Neural cell (in vitro differentiated cells): ENCODE measurements around the gene PKHD1. TPM values are rescaled to one million over a fixed set of nuclear protein-coding genes. Genes with fewer than 3 reads are reported as not detected.

ENCODE experiments used
- H2AFZ ChIP-seq: fragments of 200-600, 300-800 bp; sonication (generic), shearing (Covaris generic); 2 replicates; pipeline ENCODE4 v1.6.0; 2014; ENCODE audit warnings: low read depth, mild to moderate bottlenecking, antibody characterized with exemption, low read length, moderate library complexity
- H3F3A ChIP-seq: fragments of 200-600 bp; shearing (Covaris generic); 2 replicates; pipeline ENCODE4 v1.6.1; 2016; ENCODE audit warnings: mild to moderate bottlenecking, moderate library complexity, mixed read lengths, antibody characterized with exemption, low read length; ENCODE audit not compliant: insufficient read depth, poor library complexity, severe bottlenecking
- H3K27ac ChIP-seq: fragments of 200-600, 300-800 bp; sonication (generic), shearing (Covaris generic); 2 replicates; pipeline ENCODE4 v1.5.1; 2014; ENCODE audit warnings: mild to moderate bottlenecking, low read length, moderate library complexity
- H3K27me3 ChIP-seq: fragments of 300-800, 200-600 bp; sonication (generic), shearing (Covaris generic); 2 replicates; pipeline ENCODE4 v1.6.0; 2014; ENCODE audit warnings: mild to moderate bottlenecking, low read depth, low read length, moderate library complexity; ENCODE audit not compliant: insufficient read depth
- H3K36me3 ChIP-seq: fragments of 300-800, 200-600 bp; sonication (generic), shearing (Covaris generic); 2 replicates; pipeline ENCODE4 v1.5.1; 2014; ENCODE audit warnings: mild to moderate bottlenecking, antibody characterized with exemption, low read length, moderate library complexity; ENCODE audit not compliant: insufficient read depth
- H3K4me2 ChIP-seq: fragments of 300-800, 200-600 bp; sonication (generic), shearing (Covaris generic); 2 replicates; pipeline ENCODE4 v1.6.0; 2014; ENCODE audit warnings: mild to moderate bottlenecking, low read length
- H3K4me3 ChIP-seq: fragments of 300-800, 200-600 bp; sonication (generic), shearing (Covaris generic); 2 replicates; pipeline ENCODE4 v1.5.1; 2014; ENCODE audit warnings: mild to moderate bottlenecking, low read length, moderate library complexity
- H3K79me2 ChIP-seq: fragments of 200-600 bp; shearing (Covaris generic); replicated peaks from 2 replicates; pipeline ENCODE4 v1.6.0; 2014; ENCODE audit warnings: mild to moderate bottlenecking, low read length, moderate library complexity; ENCODE audit not compliant: insufficient read depth
- H3K9ac ChIP-seq: fragments of 300-800, 200-600 bp; sonication (generic), shearing (Covaris generic); 2 replicates; pipeline ENCODE4 v1.6.1; 2016; ENCODE audit warnings: mild to moderate bottlenecking, low read length, mixed read lengths
- H3K9me2 ChIP-seq: fragments of 200-600 bp; shearing (Covaris generic); 2 replicates; pipeline ENCODE4 v1.6.1; 2016; ENCODE audit warnings: mild to moderate bottlenecking, low read length, mixed read lengths; ENCODE audit not compliant: insufficient read depth
- H3K9me3 ChIP-seq: fragments of 200-600, 300-800 bp; sonication (generic), shearing (Covaris generic); 2 replicates; pipeline ENCODE4 v1.6.1; 2016; ENCODE audit warnings: mild to moderate bottlenecking, mixed run types, low read length, moderate library complexity, mixed read lengths
- H4K20me1 ChIP-seq: fragments of 200-600 bp; shearing (Covaris generic); 2 replicates; pipeline ENCODE4 v1.6.1; 2016; ENCODE audit warnings: mild to moderate bottlenecking, mixed run types; ENCODE audit not compliant: insufficient read depth
- EP300 ChIP-seq: fragments of 450-650 bp; conservative IDR thresholded peaks from 2 replicates; pipeline ENCODE4 v1.6.1; 2014; ENCODE audit warnings: antibody characterized with exemption, mild to moderate bottlenecking, moderate library complexity; ENCODE audit not compliant: poor library complexity, severe bottlenecking
- EZH2 ChIP-seq: fragments of 200-600, 300-800 bp; shearing (Covaris generic), sonication (generic); IDR thresholded peaks from 2 replicates; pipeline ENCODE4 v1.6.1; 2014; ENCODE audit warnings: antibody characterized with exemption, low read length, borderline replicate concordance, mild to moderate bottlenecking; ENCODE audit not compliant: insufficient read depth, poor library complexity, severe bottlenecking
- MXI1 ChIP-seq: fragments of 450-650 bp; conservative IDR thresholded peaks from 2 replicates; pipeline ENCODE4 v1.6.1; 2014; ENCODE audit warnings: antibody characterized with exemption, mild to moderate bottlenecking; ENCODE audit not compliant: poor library complexity, severe bottlenecking
- POLR2AphosphoS5 ChIP-seq: IDR thresholded peaks from 2 replicates; pipeline ENCODE4 v1.6.1; 2012
- RAD21 ChIP-seq: fragments of 450-650 bp; conservative IDR thresholded peaks from 2 replicates; pipeline ENCODE4 v1.6.1; 2014; ENCODE audit warnings: antibody characterized with exemption, mild to moderate bottlenecking, moderate library complexity
- SMC3 ChIP-seq: fragments of 450-650 bp; conservative IDR thresholded peaks from 2 replicates; pipeline ENCODE4 v1.6.1; 2014; ENCODE audit warnings: antibody characterized with exemption, mild to moderate bottlenecking, moderate library complexity; ENCODE audit not compliant: poor library complexity
- TAF1 ChIP-seq: IDR thresholded peaks from 2 replicates; pipeline ENCODE4 v1.6.1; 2012; ENCODE audit warnings: low read depth
- polyA plus RNA-seq: library from polyadenylated mRNA; depleted of rRNA; stranded (reverse); fragments of >200 nt; gene quantifications from 2 replicates; pipeline ENCODE4 v1.2.3, GENCODE V29; 2014
- TF ChIP-seq, protein P1 (sequence below): IDR thresholded peaks from 2 replicates; pipeline ENCODE4 v1.6.1; 2012; ENCODE audit warnings: borderline replicate concordance
- TF ChIP-seq, protein P2 (sequence below): fragments of 450-650 bp; IDR thresholded peaks from 2 replicates; pipeline ENCODE4 v1.5.1; 2014; ENCODE audit warnings: antibody characterized with exemption, mild to moderate bottlenecking, moderate library complexity; ENCODE audit not compliant: poor library complexity, severe bottlenecking

The PKHD1 gene
- polyA plus RNA-seq, 1 donor from 2014 or later, result not detected

DNA sequence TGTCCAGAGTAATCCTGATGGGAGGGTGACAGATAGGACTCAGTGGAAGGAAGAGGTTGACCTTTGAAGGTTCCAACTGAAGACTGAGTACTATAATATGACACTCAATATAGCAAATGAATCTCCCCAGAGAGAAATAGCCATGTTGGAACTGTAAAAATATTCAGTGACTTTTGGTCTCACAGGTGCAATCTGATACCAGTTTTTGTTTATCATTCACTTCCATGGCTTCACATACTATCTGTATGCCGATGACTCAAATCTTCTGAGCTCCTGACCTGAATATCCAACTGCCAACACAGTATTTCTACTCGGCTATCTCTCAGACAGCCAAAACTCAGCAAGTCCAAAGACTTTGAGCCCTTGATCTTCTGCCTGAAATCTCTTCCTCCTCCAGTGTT, 21.8 kb upstream of the PKHD1 start:
- H3F3A ChIP-seq, result no peaks in the 10 kb centered on the region
- H3K9me2 ChIP-seq, result no peaks in the 10 kb centered on the region
- H4K20me1 ChIP-seq, result no peaks in the 10 kb centered on the region
- no peak overlapping the region for H3K4me2 ChIP-seq
- TF ChIP-seq POLR2AphosphoS5, result no peak
- TF ChIP-seq EZH2, result no peak
- H3K36me3 ChIP-seq, result no peaks in the 10 kb centered on the region
- H3K9ac ChIP-seq, result no peak overlapping the region
- no peak overlapping the region for H3K4me3 ChIP-seq
- no peaks in the 10 kb centered on the region for H3K9me3 ChIP-seq
- no peak overlapping the region for H3K27ac ChIP-seq
- H2AFZ ChIP-seq, result no peak overlapping the region
- H3K27me3 ChIP-seq, result no peaks in the 10 kb centered on the region
- H3K79me2 ChIP-seq, result no peaks in the 10 kb centered on the region

DNA sequence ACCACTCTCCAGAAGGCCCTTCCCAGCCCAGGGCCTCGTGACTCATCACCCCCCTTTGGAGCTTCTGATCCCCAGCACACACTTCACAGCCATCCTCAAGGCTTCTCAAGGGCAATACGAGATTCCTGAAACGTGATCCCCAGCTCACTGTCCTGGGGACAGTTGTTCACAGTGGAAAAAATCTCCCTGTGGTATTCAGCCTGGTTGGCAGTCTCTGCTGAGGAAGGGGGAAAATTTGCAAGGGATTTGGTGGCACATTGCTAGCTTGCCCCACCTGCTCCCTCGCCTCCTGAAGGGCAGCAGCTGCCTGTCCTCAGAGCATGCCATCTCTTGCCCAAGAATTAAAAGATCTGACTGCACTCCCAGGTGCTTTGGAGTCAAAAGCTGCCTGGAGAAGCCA, 20.7 kb upstream of the PKHD1 start:
- no peak overlapping the region for H3K4me2 ChIP-seq
- TF ChIP-seq MXI1 (no peak), EP300 (no peak), EZH2 (no peak), TAF1 (no peak), POLR2AphosphoS5 (no peak)
- TF ChIP-seq, protein P1, sequence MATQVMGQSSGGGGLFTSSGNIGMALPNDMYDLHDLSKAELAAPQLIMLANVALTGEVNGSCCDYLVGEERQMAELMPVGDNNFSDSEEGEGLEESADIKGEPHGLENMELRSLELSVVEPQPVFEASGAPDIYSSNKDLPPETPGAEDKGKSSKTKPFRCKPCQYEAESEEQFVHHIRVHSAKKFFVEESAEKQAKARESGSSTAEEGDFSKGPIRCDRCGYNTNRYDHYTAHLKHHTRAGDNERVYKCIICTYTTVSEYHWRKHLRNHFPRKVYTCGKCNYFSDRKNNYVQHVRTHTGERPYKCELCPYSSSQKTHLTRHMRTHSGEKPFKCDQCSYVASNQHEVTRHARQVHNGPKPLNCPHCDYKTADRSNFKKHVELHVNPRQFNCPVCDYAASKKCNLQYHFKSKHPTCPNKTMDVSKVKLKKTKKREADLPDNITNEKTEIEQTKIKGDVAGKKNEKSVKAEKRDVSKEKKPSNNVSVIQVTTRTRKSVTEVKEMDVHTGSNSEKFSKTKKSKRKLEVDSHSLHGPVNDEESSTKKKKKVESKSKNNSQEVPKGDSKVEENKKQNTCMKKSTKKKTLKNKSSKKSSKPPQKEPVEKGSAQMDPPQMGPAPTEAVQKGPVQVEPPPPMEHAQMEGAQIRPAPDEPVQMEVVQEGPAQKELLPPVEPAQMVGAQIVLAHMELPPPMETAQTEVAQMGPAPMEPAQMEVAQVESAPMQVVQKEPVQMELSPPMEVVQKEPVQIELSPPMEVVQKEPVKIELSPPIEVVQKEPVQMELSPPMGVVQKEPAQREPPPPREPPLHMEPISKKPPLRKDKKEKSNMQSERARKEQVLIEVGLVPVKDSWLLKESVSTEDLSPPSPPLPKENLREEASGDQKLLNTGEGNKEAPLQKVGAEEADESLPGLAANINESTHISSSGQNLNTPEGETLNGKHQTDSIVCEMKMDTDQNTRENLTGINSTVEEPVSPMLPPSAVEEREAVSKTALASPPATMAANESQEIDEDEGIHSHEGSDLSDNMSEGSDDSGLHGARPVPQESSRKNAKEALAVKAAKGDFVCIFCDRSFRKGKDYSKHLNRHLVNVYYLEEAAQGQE, result no peak

DNA sequence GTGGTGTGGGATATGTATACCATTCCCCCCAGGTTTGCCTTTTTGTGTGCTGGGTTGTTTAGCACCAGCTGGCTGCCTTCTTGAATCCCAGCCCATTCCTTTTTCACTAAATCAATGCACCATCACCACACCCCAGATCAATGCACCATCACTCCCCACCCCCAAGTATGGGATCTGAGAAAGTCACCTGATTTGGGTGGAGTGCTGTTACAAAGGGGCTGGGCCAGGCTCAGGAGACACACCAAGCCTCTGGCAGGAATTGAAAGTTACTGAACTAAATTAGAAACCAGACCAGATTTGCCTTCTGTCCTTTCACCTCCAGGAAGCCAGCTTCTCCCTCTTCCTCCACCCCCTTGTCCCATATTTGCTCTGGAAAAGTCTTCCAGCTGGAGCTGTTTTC, 19.6 kb upstream of the PKHD1 start:
- no peaks in the 10 kb centered on the region for H3K9me2 ChIP-seq
- no peaks in the 10 kb centered on the region for H3F3A ChIP-seq
- H2AFZ ChIP-seq, result no peak overlapping the region
- TF ChIP-seq, protein P2, sequence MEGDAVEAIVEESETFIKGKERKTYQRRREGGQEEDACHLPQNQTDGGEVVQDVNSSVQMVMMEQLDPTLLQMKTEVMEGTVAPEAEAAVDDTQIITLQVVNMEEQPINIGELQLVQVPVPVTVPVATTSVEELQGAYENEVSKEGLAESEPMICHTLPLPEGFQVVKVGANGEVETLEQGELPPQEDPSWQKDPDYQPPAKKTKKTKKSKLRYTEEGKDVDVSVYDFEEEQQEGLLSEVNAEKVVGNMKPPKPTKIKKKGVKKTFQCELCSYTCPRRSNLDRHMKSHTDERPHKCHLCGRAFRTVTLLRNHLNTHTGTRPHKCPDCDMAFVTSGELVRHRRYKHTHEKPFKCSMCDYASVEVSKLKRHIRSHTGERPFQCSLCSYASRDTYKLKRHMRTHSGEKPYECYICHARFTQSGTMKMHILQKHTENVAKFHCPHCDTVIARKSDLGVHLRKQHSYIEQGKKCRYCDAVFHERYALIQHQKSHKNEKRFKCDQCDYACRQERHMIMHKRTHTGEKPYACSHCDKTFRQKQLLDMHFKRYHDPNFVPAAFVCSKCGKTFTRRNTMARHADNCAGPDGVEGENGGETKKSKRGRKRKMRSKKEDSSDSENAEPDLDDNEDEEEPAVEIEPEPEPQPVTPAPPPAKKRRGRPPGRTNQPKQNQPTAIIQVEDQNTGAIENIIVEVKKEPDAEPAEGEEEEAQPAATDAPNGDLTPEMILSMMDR, result no peak
- TF ChIP-seq EZH2, result no peak
- TF ChIP-seq MXI1, result no peak
- no peak for TF ChIP-seq TAF1
- TF ChIP-seq SMC3, result no peak
- no peak for TF ChIP-seq RAD21
- TF ChIP-seq, protein P1, result no peak
- TF ChIP-seq EP300, result no peak
- no peak for TF ChIP-seq POLR2AphosphoS5
- no peaks in the 10 kb centered on the region for H3K27me3 ChIP-seq
- no peaks in the 10 kb centered on the region for H3K9me3 ChIP-seq
- H3K9ac ChIP-seq, result no peak overlapping the region
- no peaks in the 10 kb centered on the region for H3K36me3 ChIP-seq
- no peak overlapping the region for H3K27ac ChIP-seq
- no peak overlapping the region for H3K4me3 ChIP-seq
- no peaks in the 10 kb centered on the region for H4K20me1 ChIP-seq
- H3K79me2 ChIP-seq, result no peaks in the 10 kb centered on the region
- no peak overlapping the region for H3K4me2 ChIP-seq

More for the DNA sequence above, 20.7 kb upstream of the PKHD1 start:
- Histone ChIP-seq H3F3A (no peaks in the 10 kb centered on the region), H3K27me3 (no peaks in the 10 kb centered on the region), H3K9ac (no peak overlapping the region), H3K36me3 (no peaks in the 10 kb centered on the region), H3K9me3 (no peaks in the 10 kb centered on the region), H3K27ac (no peak overlapping the region), H3K79me2 (no peaks in the 10 kb centered on the region), H3K9me2 (no peaks in the 10 kb centered on the region), H4K20me1 (no peaks in the 10 kb centered on the region), H3K4me3 (no peak overlapping the region), H2AFZ (no peak overlapping the region)
